ENCODE measurements around the gene SNX22.

The SNX22 gene

DNA sequence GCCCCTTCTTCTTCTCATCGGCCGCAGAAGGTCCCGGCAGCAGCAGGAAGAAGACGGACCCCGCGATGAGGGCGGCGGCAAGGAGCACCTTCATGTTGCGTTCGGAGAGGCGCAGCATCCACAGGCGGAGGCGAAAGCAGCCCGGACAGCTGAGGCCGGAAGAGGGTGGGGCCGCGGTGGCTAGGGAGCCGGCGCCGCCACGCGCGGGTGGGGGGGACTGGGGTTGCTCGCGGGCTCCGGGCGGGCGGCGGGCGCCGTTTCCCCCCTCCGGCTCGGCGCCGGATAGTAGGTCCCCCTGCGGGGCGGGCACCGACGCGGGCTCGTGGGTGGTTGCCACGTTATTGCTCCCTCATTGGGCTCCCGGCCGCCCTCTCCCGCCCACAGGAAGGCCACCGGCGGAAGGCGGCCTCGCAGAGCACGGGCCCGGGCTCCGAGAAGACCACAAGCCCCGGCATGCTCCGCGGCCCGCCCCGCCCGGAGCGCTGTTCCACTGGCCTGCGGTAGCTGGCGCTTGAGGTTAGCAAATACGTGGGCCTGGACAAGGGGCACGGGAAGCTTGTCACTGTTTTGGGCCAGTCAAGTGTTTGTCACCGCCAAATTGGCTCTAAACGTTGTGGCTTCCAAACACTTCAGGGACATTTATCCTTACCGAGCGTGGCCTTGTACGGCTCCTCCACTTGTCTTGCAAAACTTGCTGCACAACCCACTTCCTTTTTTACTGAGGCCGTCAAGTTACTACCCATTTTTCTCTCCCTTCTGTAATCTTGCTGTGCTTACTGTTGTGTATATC lies 11.5 kb downstream of the SNX22 start, which contains the start of gene PPIB:
Gene PPIB (minus strand): TSS at position 154 of the 790 bp plus-strand sequence. CDS start 36 bp downstream, at position 118.
- Histone ChIP-seq H3K79me2 (ENCODE audit: low read length) (peaks cover 40% of the 10 kb centered on the region), H3K27ac (ENCODE audit: low read length) (peak within 1 kb of the TSS; percentile 84), H4K20me1 (ENCODE audit: insufficient read depth, low read length) (peaks cover 10% of the 10 kb centered on the region; the same call in 1 of the 2 replicates), H3K4me1 (ENCODE audit: low read length) (peaks cover 23% of the 10 kb centered on the region), H3K36me3 (replicated peaks; ENCODE audit: low read depth, low read length) (peaks cover 30% of the 10 kb centered on the region), H3K9ac (ENCODE audit: low read length) (peak within 1 kb of the TSS; percentile 100), H3K4me2 (ENCODE audit: low read length) (peak within 1 kb of the TSS; percentile 100), H2AFZ (ENCODE audit: low read depth, low read length) (peak within 1 kb of the TSS; percentile 81), H3K9me3 (ENCODE audit: insufficient read depth, low read length) (no peaks in the 10 kb centered on the region), H3K4me3 (ENCODE audit: low read length) (peak within 1 kb of the TSS; percentile 99), H3K27me3 (ENCODE audit: low read depth, low read length) (no peaks in the 10 kb centered on the region)
- no peak for TF ChIP-seq EZH2phosphoT487 (IDR thresholded peaks at IDR 0.05; ENCODE audit: low read depth)
- TF ChIP-seq, protein P1, sequence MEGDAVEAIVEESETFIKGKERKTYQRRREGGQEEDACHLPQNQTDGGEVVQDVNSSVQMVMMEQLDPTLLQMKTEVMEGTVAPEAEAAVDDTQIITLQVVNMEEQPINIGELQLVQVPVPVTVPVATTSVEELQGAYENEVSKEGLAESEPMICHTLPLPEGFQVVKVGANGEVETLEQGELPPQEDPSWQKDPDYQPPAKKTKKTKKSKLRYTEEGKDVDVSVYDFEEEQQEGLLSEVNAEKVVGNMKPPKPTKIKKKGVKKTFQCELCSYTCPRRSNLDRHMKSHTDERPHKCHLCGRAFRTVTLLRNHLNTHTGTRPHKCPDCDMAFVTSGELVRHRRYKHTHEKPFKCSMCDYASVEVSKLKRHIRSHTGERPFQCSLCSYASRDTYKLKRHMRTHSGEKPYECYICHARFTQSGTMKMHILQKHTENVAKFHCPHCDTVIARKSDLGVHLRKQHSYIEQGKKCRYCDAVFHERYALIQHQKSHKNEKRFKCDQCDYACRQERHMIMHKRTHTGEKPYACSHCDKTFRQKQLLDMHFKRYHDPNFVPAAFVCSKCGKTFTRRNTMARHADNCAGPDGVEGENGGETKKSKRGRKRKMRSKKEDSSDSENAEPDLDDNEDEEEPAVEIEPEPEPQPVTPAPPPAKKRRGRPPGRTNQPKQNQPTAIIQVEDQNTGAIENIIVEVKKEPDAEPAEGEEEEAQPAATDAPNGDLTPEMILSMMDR (IDR thresholded peaks at IDR 0.05; ENCODE audit: low read depth, low read length), result peak; percentile 50

DNA sequence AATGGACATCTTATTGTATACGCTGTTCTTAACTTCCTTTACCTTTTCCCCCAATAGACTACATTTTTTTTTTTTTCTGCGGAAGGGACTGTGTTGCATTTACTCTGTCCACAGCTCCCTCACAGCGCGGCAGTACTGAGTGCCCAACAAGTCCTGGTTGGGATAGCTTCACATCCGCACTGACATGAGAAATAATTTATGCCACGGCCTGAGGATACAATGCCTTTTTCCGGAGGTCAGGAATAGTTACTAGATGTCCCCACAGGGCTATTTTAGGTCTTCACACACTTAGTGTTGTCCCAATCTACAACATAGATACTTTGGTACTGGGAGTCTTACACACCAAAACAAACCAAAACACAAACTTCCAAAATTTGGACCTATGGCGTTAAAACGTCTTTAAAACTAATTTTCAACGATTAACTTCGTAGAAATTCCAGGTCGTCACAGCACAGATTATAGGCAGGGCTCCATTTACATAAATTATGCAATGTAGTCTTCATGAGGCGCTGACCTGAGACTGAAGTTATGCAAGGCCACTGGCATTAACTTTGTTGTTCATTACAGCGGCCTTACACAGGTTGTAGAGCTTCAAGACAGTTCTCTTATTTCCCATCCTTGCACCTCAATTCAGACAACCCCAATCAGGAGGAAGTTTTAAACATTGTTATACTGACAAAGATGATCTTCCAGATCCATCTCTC lies 12.3 kb downstream of the SNX22 start:
- H3K27me3 ChIP-seq (ENCODE audit: low read depth, low read length), result no peaks in the 10 kb centered on the region
- peaks cover 23% of the 10 kb centered on the region for H3K36me3 ChIP-seq (replicated peaks; ENCODE audit: low read depth, low read length)
- H2AFZ ChIP-seq (ENCODE audit: low read depth, low read length), result peak overlapping the region; percentile 81
- peaks cover 3% of the 10 kb centered on the region; the same call in 1 of the 2 replicates for H4K20me1 ChIP-seq (ENCODE audit: insufficient read depth, low read length)
- TF ChIP-seq, protein P1 (IDR thresholded peaks at IDR 0.05; ENCODE audit: low read depth, low read length), result no peak
- no peak for TF ChIP-seq EZH2phosphoT487 (IDR thresholded peaks at IDR 0.05; ENCODE audit: low read depth)
- peaks cover 23% of the 10 kb centered on the region for H3K4me1 ChIP-seq (ENCODE audit: low read length)
- H3K4me2 ChIP-seq (ENCODE audit: low read length), result peak overlapping the region; percentile 89
- H3K27ac ChIP-seq (ENCODE audit: low read length), result peak overlapping the region; percentile 84
- peak overlapping the region; percentile 84 for H3K9ac ChIP-seq (ENCODE audit: low read length)
- H3K4me3 ChIP-seq (ENCODE audit: low read length), result peak overlapping the region; percentile 83
- no peaks in the 10 kb centered on the region for H3K9me3 ChIP-seq (ENCODE audit: insufficient read depth, low read length)
- peaks cover 33% of the 10 kb centered on the region for H3K79me2 ChIP-seq (ENCODE audit: low read length)

DNA sequence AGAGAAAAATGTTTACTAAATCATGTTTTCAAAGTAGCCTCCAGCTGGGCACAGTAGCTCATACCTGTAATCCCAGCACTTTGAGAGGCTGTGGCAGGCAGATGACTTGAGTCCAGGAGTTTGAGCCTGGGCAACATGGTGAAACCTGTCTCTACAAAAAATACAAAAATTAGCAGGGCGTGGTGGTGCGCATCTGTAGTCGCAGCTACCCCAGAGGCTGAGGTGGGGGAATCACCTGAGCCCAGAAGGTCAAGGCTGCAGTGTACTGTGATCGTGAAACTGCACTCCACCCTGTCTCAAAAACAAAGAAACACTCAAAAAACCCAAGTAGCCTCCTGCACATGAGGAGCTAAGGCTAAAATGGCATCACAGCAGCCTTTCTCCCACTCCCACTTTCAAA lies 12.9 kb downstream of the SNX22 start:
- Histone ChIP-seq H3K4me1 (ENCODE audit: low read length) (peaks cover 23% of the 10 kb centered on the region), H3K79me2 (ENCODE audit: low read length) (peaks cover 29% of the 10 kb centered on the region), H3K4me3 (ENCODE audit: low read length) (no peak overlapping the region), H3K27ac (ENCODE audit: low read length) (peak overlapping the region; percentile 84; the same call in 1 of the 2 replicates), H3K36me3 (replicated peaks; ENCODE audit: low read depth, low read length) (peaks cover 18% of the 10 kb centered on the region), H3K9me3 (ENCODE audit: insufficient read depth, low read length) (no peaks in the 10 kb centered on the region), H3K4me2 (ENCODE audit: low read length) (peak overlapping the region; percentile 89), H2AFZ (ENCODE audit: low read depth, low read length) (peak overlapping the region; percentile 81), H4K20me1 (ENCODE audit: insufficient read depth, low read length) (no peaks in the 10 kb centered on the region; the same call in 1 of the 2 replicates), H3K9ac (ENCODE audit: low read length) (peak overlapping the region; percentile 84; the same call in 1 of the 2 replicates), H3K27me3 (ENCODE audit: low read depth, low read length) (no peaks in the 10 kb centered on the region)
- TF ChIP-seq, protein P1 (IDR thresholded peaks at IDR 0.05; ENCODE audit: low read depth, low read length), result no peak
- no peak for TF ChIP-seq EZH2phosphoT487 (IDR thresholded peaks at IDR 0.05; ENCODE audit: low read depth)
